Left lung (tissue), 10 donors: ENCODE results near the gene MED12L. TPM values are rescaled to one million over a fixed set of nuclear protein-coding genes. Genes with fewer than 3 reads are reported as not detected.

Source experiments
- ATAC-seq: fragments of 200-7000 bp; cut with Tn5 transposase; one replicate; pipeline ENCODE4 v1.9.1; 2020; ENCODE audit warnings: moderate library complexity
- DNase-seq, 4 donors: peaks; one replicate each; pipeline ENCODE4 v3.0.0-alpha.2; 2013 to 2020
- H3K27ac ChIP-seq, 2 donors: fragments of 200-600 bp; sonication (generic) in 1 of 2; one replicate each; pipeline versions ENCODE4 v1.5.0 to v1.8.0; 2020 to 2021
- H3K27me3 ChIP-seq, 2 donors: fragments of 200-600 bp; sonication (generic) in 1 of 2; one replicate each; pipeline versions ENCODE4 v1.5.0 to v1.8.0; 2020 to 2021
- H3K36me3 ChIP-seq, 2 donors: fragments of 200-600 bp; sonication (generic) in 1 of 2; one replicate each; pipeline versions ENCODE4 v1.5.0 to v1.8.0; 2020 to 2021
- H3K4me1 ChIP-seq, 2 donors: fragments of 200-600 bp; one replicate each; pipeline ENCODE4 v1.8.0; 2021
- H3K4me3 ChIP-seq, 2 donors: fragments of 200-600 bp; sonication (generic) in 1 of 2; one replicate each; pipeline versions ENCODE4 v1.5.0 to v1.8.0; 2020 to 2021; ENCODE audit warnings: mild to moderate bottlenecking in 1 of 2
- H3K9me3 ChIP-seq, 2 donors: fragments of 200-600 bp; sonication (generic) in 1 of 2; one replicate each; pipeline versions ENCODE4 v1.5.0 to v1.8.0; 2020 to 2021
- CTCF ChIP-seq, 2 donors: fragments of 200-600 bp; sonication (generic) in 1 of 2; IDR thresholded peaks; one replicate each; pipeline versions ENCODE4 v1.5.0 to v1.8.0; 2021; ENCODE audit warnings: antibody characterized with exemption in 2 of 2
- intact Hi-C, 2 donors: fragments of 100-400 bp; cut with DNase I; formaldehyde crosslinking; loops; one replicate each; pipeline versions ENCODE4 v1.11.2 to v1.14.2; 2022
- polyA plus RNA-seq, 6 donors: library from polyadenylated mRNA; unstranded; fragments of 120-200 nt; gene quantifications; one replicate each; pipeline ENCODE4 v1.2.1, GENCODE V29; 2013; ENCODE audit not compliant: insufficient read length in 6 of 6
- total RNA-seq, 2 donors: library from RNA; stranded (reverse); fragmentation: NEBNext Ultra II Directional; extraction: Animal tissue kit (Norgen Biotek cat#: 25700); gene quantifications; one replicate each; pipeline ENCODE4 v1.2.1, GENCODE V29; 2021
- donor health status: DM: no; HTN: yes; CAD: no.
- donor health status: DM: no; HTN: no; CAD: no.

MED12L gene
- total and polyA plus RNA-seq, 8 donors = 0.66 to 1.0 (median 0.77) TPM

DNA sequence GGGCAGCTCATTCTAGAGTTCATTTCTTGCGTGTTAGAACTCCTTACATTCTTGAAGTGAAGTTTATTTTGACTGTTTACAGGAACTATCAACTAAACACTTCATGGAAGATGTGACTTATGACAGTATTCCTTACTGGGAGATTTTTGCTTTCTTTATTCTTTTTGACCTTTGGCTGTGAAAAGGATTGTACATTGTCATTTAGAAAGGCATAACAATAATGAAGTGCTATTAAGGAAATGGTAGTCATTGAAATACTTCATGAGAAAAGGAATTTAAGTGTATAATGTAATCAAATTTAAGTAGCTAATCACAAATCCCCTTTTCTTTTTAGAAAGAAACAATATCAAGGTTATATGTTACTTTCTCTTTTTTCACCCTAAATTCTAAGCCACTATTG lies 181.6 kb downstream of the MED12L start:
- H3K27me3 ChIP-seq = no peaks in the 10 kb centered on the region
- no peak for TF ChIP-seq CTCF (IDR thresholded peaks at IDR 0.05)
- H3K36me3 ChIP-seq = no peaks in the 10 kb centered on the region
- H3K27ac ChIP-seq = no peak overlapping the region
- no peaks in the 10 kb centered on the region for H3K9me3 ChIP-seq
- H3K4me3 ChIP-seq = no peak overlapping the region
- intact Hi-C loops = no loop called here
- no peaks in the 10 kb centered on the region for H3K4me1 ChIP-seq
- ATAC-seq (no peak), DNase-seq (no peak)

DNA sequence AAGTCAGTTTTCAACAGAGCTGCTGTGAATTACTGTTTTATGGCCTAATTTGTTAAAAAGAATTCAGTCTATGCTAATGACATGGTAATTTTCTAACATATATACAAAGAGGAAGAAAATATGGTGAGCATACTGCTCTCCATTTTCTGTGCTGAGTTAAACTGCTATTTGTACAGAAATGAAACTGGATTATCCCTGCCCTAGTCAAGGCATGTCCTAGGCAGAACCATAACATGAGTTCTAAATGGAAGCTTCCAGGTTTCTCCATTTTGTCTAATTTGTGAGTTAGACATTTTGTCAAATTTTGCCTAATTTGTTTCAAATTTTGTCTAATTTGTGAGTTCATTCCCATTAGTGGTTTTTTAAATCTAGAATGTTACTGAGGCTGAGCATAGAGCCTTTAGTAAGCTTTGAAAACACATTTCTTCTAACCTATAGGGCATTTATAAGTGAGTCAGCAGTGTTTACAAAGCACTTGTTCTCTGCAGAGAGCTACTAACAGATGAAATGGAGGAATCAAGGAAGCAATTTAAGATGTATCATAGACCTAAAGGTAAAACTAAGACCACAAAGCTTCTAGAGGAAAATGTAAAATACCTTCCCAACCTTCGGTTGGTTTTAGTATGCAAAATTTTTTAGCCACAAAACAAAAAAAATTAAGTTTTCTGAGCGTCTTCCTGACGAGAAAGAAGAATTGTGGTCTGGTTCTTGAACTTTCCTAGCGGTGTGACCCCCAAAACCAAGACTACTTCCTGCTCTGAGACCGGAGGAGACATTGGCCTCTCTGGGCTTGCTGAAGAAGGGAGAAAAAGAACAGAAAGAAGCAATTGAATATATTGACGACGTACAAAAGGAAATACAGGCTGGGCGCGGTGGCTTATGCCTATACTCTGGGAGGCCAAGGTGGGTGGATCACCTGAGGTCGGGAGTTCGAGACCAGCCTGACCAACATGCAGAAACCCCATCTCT lies 183.1 kb downstream of the MED12L start:
- intact Hi-C loops = no loop called here
- Histone ChIP-seq H3K27me3 (no peaks in the 10 kb centered on the region), H3K4me3 (no peak overlapping the region), H3K27ac (no peak overlapping the region), H3K4me1 (no peaks in the 10 kb centered on the region), H3K36me3 (no peaks in the 10 kb centered on the region), H3K9me3 (no peaks in the 10 kb centered on the region)
- DNase-seq (no peak), ATAC-seq (peak; percentile 69)
- TF ChIP-seq CTCF (IDR thresholded peaks at IDR 0.05) = no peak

DNA sequence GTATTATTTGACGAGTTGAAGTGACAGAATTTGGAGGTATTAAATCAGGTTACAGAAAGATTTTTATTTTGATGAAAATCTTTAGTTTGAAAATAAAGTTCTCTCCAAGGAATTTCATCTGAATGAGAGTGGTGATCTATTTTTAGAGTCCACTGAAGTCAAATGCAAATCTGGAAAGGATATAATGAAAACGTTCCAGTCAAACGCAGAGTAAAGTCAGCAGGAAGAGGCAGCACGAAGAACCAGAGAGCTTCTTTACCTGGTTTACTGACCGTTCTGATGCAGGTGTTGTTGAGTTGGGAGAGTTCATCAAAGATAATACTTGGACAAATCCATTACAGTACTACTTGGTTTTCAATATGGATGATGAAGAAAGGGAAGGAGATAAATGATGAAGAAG lies 184.2 kb downstream of the MED12L start:
- Histone ChIP-seq H3K27ac (no peak overlapping the region), H3K36me3 (no peaks in the 10 kb centered on the region), H3K9me3 (no peaks in the 10 kb centered on the region), H3K4me3 (no peak overlapping the region), H3K27me3 (no peaks in the 10 kb centered on the region), H3K4me1 (no peaks in the 10 kb centered on the region)
- DNase-seq (no peak), ATAC-seq (no peak)
- TF ChIP-seq CTCF (IDR thresholded peaks at IDR 0.05) = no peak
- intact Hi-C loops = no loop called here

- H3K4me1 ChIP-seq = peaks cover 0 to 22% of the 10 kb centered on the region in 2 donors
- no peaks in the 10 kb centered on the region for H3K9me3 ChIP-seq
- H3K4me3 ChIP-seq = no peak overlapping the region
- no peak for ATAC-seq
- H3K27ac ChIP-seq = no peak overlapping the region
- TF ChIP-seq CTCF (IDR thresholded peaks at IDR 0.05) = no peak
- intact Hi-C loops = no loop called here
- no peaks in the 10 kb centered on the region for H3K36me3 ChIP-seq
- no peaks in the 10 kb centered on the region for H3K27me3 ChIP-seq
- DNase-seq = no peak
Observed at GRCh38 chr3:151275091-151275490, 189.6 kb downstream of the MED12L start.

DNA sequence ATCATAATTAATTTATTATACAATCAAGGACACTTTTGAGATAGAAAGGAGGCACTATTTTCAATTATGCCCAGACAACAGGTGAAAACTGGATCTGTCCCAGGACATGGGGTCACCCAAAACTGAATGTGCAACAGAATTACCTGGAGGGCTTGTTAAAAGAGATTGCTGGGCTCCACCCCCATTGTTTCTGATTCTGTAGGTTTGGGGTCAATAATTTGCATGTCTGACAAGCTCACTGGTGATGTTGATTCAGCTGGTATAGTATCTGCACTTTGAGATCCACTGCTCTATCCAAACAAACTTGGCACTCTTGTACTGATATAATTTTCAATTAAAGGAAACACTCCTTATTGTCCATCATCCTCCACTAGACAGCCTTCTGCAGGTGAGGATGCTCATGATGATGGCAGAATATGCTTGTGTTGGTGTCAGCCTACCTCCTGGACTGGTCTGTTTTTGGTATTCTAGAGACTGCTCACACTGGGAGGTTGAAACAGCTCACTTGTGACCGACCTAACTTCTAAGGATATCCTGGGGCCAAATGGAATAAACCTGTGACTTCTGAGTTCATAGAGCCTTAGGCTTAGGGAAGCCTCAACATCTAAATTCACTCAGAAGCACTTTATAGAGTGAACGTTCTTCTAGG lies 190.7 kb downstream of the MED12L start:
- no peak for TF ChIP-seq CTCF (IDR thresholded peaks at IDR 0.05)
- Histone ChIP-seq H3K27ac (peak overlapping the region in 1 of 2 donors; percentile 48), H3K36me3 (no peaks in the 10 kb centered on the region), H3K27me3 (no peaks in the 10 kb centered on the region), H3K4me1 (peaks cover 0 to 22% of the 10 kb centered on the region in 2 donors), H3K4me3 (no peak overlapping the region), H3K9me3 (no peaks in the 10 kb centered on the region)
- DNase-seq (no peak), ATAC-seq (no peak)
- intact Hi-C loops = no loop called here
